Activated T-cell treated with anti-CD3 and anti-CD28 coated beads, Interleukin-2, amount 50 U/mL, for 1 hour (primary cell): Measurements from ENCODE around the gene CASS4.

Source experiments
- DNase-seq: peaks from one replicate; pipeline ENCODE4 v3.0.0-alpha.2; 2020

CASS4 gene

DNA sequence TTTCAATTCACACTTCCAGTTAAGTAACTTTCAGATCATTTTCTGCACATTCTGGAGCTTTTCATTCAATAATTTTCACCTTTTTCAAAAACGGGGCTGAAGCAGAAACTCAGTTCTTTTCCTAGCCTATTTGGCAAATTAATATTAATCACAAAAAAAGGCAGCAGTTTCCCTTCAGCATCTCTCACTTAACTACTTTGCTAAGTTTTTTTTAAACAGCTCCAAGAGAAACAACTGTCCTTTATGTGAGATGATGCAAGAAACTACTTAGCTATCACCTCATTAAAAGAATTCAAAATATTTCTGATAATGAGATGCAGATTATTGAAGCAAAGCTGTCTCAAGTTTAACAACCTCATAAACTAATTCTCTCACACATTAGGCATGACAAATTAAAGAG lies 11.8 kb downstream of the CASS4 start:
- DNase-seq = no peak

- DNase-seq = no peak
Measured at GRCh38 chr20:56424931-56425330, 12.9 kb downstream of the CASS4 start.

DNA sequence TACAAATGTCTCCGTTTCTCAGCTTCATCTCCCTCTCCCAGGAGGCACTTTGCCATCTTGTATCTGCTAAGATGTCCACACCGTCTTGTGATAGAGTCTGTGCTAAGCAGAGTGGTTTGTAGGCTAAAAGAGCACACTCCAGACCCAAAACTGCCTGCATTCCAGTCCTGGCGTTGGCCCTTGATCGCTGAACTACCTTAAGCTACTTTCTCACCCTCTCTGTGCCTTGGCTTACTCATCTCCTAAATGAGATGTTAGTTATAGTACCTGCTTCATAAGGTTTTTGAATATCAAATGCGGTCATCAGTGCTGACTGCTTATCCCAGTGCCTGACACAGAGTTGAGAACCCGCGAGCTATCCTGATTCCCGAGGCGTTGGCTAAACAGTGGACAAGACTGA lies 14.0 kb downstream of the CASS4 start:
- DNase-seq = no peak

GRCh38 chr20:56426926-56427325 lies 14.9 kb downstream of the CASS4 start:
- DNase-seq = no peak

DNA sequence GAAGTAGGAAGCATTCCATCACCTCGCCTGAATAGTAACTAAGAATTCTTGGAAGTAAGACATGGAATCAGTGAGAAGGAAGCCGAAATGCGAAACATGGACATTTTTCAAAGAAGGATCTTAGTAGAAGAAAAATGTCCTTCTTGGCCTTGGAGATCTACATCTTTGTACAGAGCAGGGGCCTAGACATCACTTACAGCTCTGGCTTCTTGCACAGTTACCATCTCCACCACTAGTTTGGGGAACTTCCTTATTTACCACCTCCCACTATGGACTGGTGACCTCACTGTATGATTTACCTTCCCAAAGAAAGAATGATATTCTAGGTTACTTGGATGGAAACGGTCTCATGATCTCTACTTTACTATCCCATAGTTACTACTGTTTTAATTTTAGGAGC lies 15.7 kb downstream of the CASS4 start:
- no peak for DNase-seq

DNA sequence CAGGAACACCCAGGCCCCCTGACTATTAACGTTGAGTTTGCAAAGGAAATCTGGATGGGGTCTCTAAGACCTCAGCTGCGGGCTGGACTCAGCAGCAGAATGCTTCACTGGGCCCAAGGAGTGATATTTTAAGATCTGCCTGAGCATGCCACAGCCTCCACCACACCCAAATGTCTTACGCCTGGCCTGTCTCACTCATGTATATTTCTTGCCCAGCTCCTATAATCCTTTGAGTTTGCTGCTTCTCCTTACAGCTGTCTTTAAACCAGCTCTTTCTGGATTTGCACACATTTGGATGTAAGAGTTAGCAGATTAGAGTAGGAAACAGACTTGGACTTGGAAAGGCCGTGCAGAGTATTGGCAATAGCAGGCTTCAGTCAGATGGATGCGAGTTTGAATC lies 16.4 kb downstream of the CASS4 start:
- no peak for DNase-seq

DNA sequence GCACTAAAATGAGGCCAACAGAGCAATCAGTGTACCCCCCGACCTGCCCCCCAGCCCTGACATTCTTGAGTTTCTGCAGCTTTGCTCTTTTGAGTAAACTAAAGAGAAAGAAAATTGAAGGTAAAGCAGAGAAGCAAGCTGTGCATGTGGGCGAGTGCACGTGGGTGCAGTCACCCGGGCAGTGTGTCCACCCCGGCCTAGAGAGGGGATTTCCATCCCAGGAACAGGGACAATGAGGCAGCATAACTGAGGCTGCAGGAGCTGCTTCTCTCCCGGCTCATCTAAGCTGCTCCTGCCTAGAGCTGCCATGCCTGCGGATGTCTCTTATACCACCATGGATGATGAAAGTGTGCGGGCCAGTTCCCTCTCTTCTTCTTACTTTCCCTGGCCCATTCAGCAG lies 16.8 kb downstream of the CASS4 start:
- DNase-seq = no peak

DNA sequence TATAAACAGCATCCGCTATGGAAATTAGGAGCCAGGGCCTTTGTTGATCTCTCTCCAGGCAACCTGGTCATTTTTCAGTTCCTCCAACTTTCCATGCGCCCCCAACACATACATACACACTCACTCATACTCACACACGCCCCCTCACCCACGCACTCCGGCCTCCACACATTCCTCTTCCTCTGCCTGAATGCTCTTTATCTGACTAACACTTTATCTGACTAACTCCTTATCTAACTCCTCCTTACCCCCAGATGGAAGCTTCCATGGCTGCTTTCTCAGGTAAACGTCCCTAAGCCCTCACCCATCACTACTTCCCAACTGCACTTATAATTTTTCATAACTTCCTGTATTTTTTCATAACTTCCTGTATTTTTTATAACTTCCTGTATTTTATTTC lies 17.4 kb downstream of the CASS4 start:
- no peak for DNase-seq

DNA sequence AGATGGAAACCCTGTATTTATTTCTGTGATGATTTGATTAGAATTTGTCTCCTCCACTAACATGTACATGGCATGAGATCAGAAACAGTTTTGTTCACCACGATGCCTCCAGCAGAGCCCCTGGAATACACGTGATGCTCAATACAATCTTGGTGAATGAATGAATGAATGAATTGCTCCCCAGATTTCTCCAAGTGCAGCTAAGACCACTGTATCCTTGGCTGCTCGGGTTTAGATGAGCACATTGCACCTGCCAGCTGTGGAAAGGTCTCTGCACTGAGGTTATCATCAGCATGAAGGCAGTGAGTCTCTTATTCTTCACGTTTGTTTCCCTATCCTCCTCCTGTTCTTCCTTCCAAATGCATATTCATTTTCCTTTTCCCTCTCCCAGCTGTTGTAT lies 17.9 kb downstream of the CASS4 start:
- DNase-seq = no peak

GRCh38 chr20:56430461-56430860 lies 18.4 kb downstream of the CASS4 start:
- no peak for DNase-seq

GRCh38 chr20:56430957-56431356 lies 18.9 kb downstream of the CASS4 start:
- DNase-seq = no peak

GRCh38 chr20:56431471-56431870 lies 19.4 kb downstream of the CASS4 start:
- DNase-seq = no peak

GRCh38 chr20:56433221-56433879 lies 21.3 kb downstream of the CASS4 start:
- no peak for DNase-seq

DNA sequence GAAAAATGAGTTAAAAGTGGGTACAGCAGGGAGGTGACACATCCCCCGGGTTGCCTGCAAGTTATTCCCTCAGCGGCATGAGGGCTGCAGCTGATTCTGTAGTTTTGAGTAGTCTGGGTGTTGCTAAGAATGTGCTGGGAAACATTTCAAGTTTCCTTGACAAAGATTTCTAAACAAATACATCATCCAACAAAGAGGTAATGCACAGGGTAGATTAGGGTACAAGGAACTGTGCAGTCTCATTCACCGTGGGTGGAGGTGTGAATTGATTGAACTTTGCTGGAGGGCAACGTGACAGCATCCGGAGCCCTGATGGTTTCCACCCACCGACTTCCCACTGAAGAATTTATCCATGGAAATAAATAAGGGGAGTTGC lies 21.8 kb downstream of the CASS4 start:
- no peak for DNase-seq

DNA sequence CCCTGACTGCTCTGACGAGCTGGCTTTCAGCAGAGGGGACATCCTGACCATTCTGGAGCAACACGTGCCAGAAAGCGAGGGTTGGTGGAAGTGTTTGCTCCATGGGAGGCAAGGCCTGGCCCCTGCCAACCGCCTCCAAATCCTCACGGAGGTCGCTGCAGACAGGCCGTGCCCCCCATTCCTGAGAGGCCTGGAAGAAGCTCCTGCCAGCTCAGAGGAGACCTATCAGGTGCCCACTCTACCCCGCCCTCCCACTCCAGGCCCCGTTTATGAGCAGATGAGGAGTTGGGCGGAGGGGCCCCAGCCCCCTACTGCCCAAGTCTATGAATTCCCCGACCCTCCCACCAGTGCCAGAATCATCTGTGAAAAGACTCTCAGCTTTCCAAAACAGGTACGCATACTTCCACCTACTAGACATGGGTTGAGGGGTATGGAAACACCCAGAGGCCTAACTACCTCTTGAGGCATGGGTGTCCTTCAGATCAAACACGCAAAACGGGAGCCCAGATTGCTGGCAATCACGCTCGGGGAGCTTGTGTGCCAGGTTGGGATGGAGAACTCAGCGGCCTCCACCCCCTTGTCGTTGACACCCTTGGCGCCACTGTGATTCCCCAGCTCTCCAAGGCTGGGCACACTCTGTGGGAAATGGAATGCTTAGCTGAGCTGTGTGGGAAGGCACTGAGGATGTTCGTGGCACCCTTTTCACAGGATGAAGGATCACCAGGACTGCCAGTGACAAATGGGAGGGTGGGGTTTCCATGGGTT lies 25.3 kb downstream of the CASS4 start:
- DNase-seq = no peak

- DNase-seq = no peak
Measured at GRCh38 chr20:56438284-56438683, 26.2 kb downstream of the CASS4 start.

DNA sequence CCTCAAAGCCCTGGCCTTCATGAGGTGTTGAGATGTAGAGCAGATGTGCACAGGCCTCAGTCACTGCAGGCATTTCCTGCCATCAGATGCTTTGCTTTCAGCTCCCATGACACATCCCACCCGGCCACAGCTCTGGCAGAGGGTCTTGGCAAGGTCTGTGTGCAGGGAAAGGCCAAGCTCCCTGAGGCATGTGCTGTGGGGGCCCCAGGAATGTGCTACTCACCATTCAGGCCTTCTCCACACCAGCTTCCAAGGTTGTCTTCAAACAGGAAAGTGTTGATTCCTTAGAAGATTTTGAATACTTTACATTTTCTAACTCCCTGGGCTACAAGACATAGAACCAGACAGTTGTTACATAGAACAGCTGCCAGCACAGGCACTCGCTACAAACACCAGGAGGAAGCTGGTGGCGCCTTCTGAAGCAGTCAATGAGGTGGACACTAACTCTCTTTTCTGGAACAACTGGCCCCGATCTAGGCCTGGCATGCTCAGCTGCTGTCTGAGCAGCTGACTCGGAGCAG lies 27.8 kb downstream of the CASS4 start:
- DNase-seq = no peak

- peak; percentile 33 for DNase-seq
Measured at GRCh38 chr20:56440346-56441007, 28.4 kb downstream of the CASS4 start.

GRCh38 chr20:56442389-56443365 lies 30.6 kb downstream of the CASS4 start:
- DNase-seq = no peak

GRCh38 chr20:56443654-56444540 lies 31.8 kb downstream of the CASS4 start:
- DNase-seq = no peak

GRCh38 chr20:56445130-56445529 lies 33.1 kb downstream of the CASS4 start:
- DNase-seq = no peak

- DNase-seq = no peak
Measured at GRCh38 chr20:56445540-56445939, 33.5 kb downstream of the CASS4 start.
